Jurkat, Clone E6-1 (cell line): ENCODE results near the gene KRT85.

ENCODE experiments used
- DNase-seq: peaks from one replicate; pipeline ENCODE4 v3.0.0-alpha.2; 2011; ENCODE audit warnings: low read depth, low spot score
- H3K4me3 ChIP-seq: 2 replicates; pipeline ENCODE4 v1.5.1; 2011; ENCODE audit warnings: mild to moderate bottlenecking, low read length, control low read depth, moderate library complexity

Gene KRT85

DNA sequence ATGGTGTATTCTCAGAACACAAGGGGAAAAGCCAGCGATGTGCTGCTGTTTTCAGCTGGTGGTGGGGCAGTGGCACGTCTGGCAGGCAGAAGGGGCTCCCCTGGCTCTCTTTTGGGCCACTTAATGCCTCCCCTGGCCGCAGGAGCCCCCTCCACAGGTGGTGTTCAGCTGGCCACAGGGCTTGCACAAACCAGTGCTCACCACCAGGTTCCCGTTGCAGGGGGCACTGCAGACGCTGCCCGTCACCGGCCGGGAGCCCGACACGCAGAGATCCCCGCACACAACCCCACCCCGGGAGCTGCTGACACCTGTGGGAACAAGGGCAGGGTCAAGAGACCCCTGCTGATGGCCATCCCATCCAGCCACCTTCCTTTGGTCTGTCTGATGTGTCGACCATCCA, 52.8 kb downstream of the KRT85 start:
- H3K4me3 ChIP-seq, result no peak overlapping the region

DNA sequence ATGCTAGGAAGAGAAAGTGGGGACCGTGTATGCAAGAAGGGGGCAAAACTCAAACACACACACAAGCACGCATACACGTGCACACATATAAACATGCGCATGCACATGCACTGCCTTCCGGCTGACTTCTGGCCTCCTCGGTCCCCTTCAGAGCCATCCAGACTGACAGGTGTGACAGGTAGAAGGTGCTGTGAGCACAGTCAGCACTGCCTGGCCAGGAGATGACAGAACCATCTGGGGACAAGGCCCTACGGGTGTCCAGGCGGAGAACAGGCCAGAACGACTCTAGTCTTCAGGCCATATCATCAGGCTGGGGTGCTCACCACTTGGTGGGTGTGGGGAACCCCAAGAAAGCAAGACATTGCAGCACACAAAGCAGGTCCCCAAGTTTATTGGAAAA, 53.4 kb downstream of the KRT85 start:
- no peak overlapping the region for H3K4me3 ChIP-seq
- DNase-seq, result no peak

More for the DNA sequence above, 52.8 kb downstream of the KRT85 start:
- no peak for DNase-seq

GRCh38 chr12:52313461-52313860, 53.8 kb downstream of the KRT85 start:
- no peak overlapping the region for H3K4me3 ChIP-seq

GRCh38 chr12:52312086-52312485, 55.2 kb downstream of the KRT85 start:
- no peak overlapping the region for H3K4me3 ChIP-seq

More at GRCh38 chr12:52313461-52313860, 53.8 kb downstream of the KRT85 start:
- no peak for DNase-seq

DNA sequence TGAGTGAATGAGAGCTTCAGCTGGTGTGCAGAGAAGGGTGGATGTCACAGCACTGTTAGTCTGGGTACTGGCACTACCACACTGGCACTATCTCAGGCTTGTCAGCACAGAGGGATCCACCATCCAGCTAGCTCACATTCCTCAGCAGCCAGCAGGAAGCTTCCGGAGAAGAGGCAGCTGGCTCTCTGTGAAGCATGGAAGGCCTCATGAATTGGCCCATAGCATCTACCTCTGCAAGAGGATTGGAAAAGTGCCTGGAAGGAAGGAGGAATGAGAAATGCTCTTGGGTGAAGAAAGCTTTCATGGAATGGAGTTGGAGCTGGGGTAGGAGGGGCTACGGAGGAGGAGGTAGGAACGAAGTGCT, 56.0 kb downstream of the KRT85 start:
- no peak overlapping the region for H3K4me3 ChIP-seq
- DNase-seq, result no peak

More at GRCh38 chr12:52312086-52312485, 55.2 kb downstream of the KRT85 start:
- DNase-seq, result no peak

GRCh38 chr12:52310622-52311284, 56.5 kb downstream of the KRT85 start:
- H3K4me3 ChIP-seq, result no peak overlapping the region
- DNase-seq, result no peak
